Measurements from ENCODE around the gene C10orf67. TPM values are rescaled to one million over a fixed set of nuclear protein-coding genes. Genes with fewer than 3 reads are reported as not detected.

C10orf67 gene
- total RNA-seq, 1 donor from 2014 or later = not detected

GRCh38 chr10:23293973-23294590, 50.5 kb downstream of the C10orf67 start:
- H3K4me3 Mint-ChIP-seq (ENCODE audit: unreplicated experiment) = no peak overlapping the region
- no peaks in the 10 kb centered on the region for H3K9me3 Mint-ChIP-seq (ENCODE audit: low read depth)
- no peaks in the 10 kb centered on the region for H3K36me3 Mint-ChIP-seq (ENCODE audit: low read depth)
- H3K27ac Mint-ChIP-seq (ENCODE audit: unreplicated experiment) = no peak overlapping the region
- no peaks in the 10 kb centered on the region for H3K4me1 Mint-ChIP-seq (ENCODE audit: low read depth)
- TF ChIP-seq, protein P1, sequence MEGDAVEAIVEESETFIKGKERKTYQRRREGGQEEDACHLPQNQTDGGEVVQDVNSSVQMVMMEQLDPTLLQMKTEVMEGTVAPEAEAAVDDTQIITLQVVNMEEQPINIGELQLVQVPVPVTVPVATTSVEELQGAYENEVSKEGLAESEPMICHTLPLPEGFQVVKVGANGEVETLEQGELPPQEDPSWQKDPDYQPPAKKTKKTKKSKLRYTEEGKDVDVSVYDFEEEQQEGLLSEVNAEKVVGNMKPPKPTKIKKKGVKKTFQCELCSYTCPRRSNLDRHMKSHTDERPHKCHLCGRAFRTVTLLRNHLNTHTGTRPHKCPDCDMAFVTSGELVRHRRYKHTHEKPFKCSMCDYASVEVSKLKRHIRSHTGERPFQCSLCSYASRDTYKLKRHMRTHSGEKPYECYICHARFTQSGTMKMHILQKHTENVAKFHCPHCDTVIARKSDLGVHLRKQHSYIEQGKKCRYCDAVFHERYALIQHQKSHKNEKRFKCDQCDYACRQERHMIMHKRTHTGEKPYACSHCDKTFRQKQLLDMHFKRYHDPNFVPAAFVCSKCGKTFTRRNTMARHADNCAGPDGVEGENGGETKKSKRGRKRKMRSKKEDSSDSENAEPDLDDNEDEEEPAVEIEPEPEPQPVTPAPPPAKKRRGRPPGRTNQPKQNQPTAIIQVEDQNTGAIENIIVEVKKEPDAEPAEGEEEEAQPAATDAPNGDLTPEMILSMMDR (IDR thresholded peaks at IDR 0.05) = no peak
- H3K27me3 Mint-ChIP-seq (ENCODE audit: low read depth) = peaks cover 44% of the 10 kb centered on the region
- DNase-seq (ENCODE audit: low spot score) = no peak

DNA sequence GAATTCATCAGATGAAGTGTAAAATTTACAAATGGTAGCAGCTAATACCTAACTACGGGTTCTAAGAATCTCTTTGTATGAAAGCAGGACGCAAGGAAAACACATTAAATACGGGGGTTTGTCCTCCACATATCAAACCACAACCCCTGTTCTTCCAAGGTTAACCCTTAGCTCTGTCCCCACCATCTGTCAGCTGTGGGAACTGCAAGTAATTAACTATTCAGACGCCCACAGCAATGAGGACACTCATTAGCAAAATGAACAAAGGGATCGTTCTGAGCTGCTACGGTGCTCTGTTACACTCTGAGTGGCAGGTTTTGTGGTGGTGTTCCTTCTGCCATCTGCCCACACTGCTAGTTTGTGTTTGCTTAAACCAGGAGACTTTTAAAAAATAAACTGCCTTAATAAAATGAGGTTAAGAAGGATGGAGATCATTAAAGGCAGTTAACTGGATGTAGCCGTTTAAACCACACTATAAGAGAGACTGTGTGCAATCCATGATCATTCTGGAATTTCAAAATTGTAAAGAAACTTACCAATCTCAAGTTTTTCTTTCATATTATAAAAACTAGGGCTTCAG, 51.4 kb downstream of the C10orf67 start:
- H3K27me3 Mint-ChIP-seq (ENCODE audit: low read depth) = peaks cover 46% of the 10 kb centered on the region
- TF ChIP-seq, protein P1 (IDR thresholded peaks at IDR 0.05) = peak; percentile 74
- no peak overlapping the region for H3K27ac Mint-ChIP-seq (ENCODE audit: unreplicated experiment)
- no peaks in the 10 kb centered on the region for H3K9me3 Mint-ChIP-seq (ENCODE audit: low read depth)
- no peaks in the 10 kb centered on the region for H3K4me1 Mint-ChIP-seq (ENCODE audit: low read depth)
- no peaks in the 10 kb centered on the region for H3K36me3 Mint-ChIP-seq (ENCODE audit: low read depth)
- no peak for DNase-seq (ENCODE audit: low spot score)
- no peak overlapping the region for H3K4me3 Mint-ChIP-seq (ENCODE audit: unreplicated experiment)

GRCh38 chr10:23291551-23292334, 52.9 kb downstream of the C10orf67 start:
- H3K36me3 Mint-ChIP-seq (ENCODE audit: low read depth) = no peaks in the 10 kb centered on the region
- H3K9me3 Mint-ChIP-seq (ENCODE audit: low read depth) = no peaks in the 10 kb centered on the region
- H3K4me3 Mint-ChIP-seq (ENCODE audit: unreplicated experiment) = no peak overlapping the region
- H3K27me3 Mint-ChIP-seq (ENCODE audit: low read depth) = peaks cover 41% of the 10 kb centered on the region
- no peak overlapping the region for H3K27ac Mint-ChIP-seq (ENCODE audit: unreplicated experiment)
- TF ChIP-seq, protein P1 (IDR thresholded peaks at IDR 0.05) = no peak
- no peak for DNase-seq (ENCODE audit: low spot score)
- no peaks in the 10 kb centered on the region for H3K4me1 Mint-ChIP-seq (ENCODE audit: low read depth)

- no peak overlapping the region for H3K27ac Mint-ChIP-seq (ENCODE audit: unreplicated experiment)
- no peaks in the 10 kb centered on the region for H3K9me3 Mint-ChIP-seq (ENCODE audit: low read depth)
- H3K4me1 Mint-ChIP-seq (ENCODE audit: low read depth) = no peaks in the 10 kb centered on the region
- TF ChIP-seq, protein P1 (IDR thresholded peaks at IDR 0.05) = no peak
- no peaks in the 10 kb centered on the region for H3K36me3 Mint-ChIP-seq (ENCODE audit: low read depth)
- peaks cover 34% of the 10 kb centered on the region for H3K27me3 Mint-ChIP-seq (ENCODE audit: low read depth)
- no peak for DNase-seq (ENCODE audit: low spot score)
- no peak overlapping the region for H3K4me3 Mint-ChIP-seq (ENCODE audit: unreplicated experiment)
Measured at GRCh38 chr10:23284674-23285335, 59.8 kb downstream of the C10orf67 start.

GRCh38 chr10:23284155-23284554, 60.4 kb downstream of the C10orf67 start:
- no peak overlapping the region for H3K4me3 Mint-ChIP-seq (ENCODE audit: unreplicated experiment)
- no peaks in the 10 kb centered on the region for H3K9me3 Mint-ChIP-seq (ENCODE audit: low read depth)
- H3K27me3 Mint-ChIP-seq (ENCODE audit: low read depth) = peaks cover 31% of the 10 kb centered on the region
- no peak overlapping the region for H3K27ac Mint-ChIP-seq (ENCODE audit: unreplicated experiment)
- H3K4me1 Mint-ChIP-seq (ENCODE audit: low read depth) = no peaks in the 10 kb centered on the region
- H3K36me3 Mint-ChIP-seq (ENCODE audit: low read depth) = no peaks in the 10 kb centered on the region
- TF ChIP-seq, protein P1 (IDR thresholded peaks at IDR 0.05) = no peak
- DNase-seq (ENCODE audit: low spot score) = no peak
